ENCODE measurements around the gene SPATA2L. TPM values are rescaled to one million over a fixed set of nuclear protein-coding genes. Genes with fewer than 3 reads are reported as not detected.

The SPATA2L gene
- total RNA-seq, 1 donor: 14.8 TPM

- Histone ChIP-seq H3K4me1 (ENCODE audit: insufficient read depth, low read length) (peaks cover 11% of the 10 kb centered on the region), H3K9me3 (ENCODE audit: low read depth, low read length) (no peaks in the 10 kb centered on the region), H3K27ac (ENCODE audit: low read depth, low read length) (no peak overlapping the region), H3K4me3 (ENCODE audit: insufficient read depth, low read length) (no peak overlapping the region), H3K79me2 (ENCODE audit: insufficient read depth, low read length) (peaks cover 3% of the 10 kb centered on the region), H3K27me3 (ENCODE audit: insufficient read depth, low read length) (no peaks in the 10 kb centered on the region), H2AFZ (ENCODE audit: low read length) (no peak overlapping the region), H3K4me2 (ENCODE audit: insufficient read depth, low read length) (no peak overlapping the region), H4K20me1 (ENCODE audit: insufficient read depth, low read length) (peaks cover 18% of the 10 kb centered on the region), H3K36me3 (ENCODE audit: insufficient read depth, low read length) (peaks cover 13% of the 10 kb centered on the region)
- peak; percentile 78 for DNase-seq (ENCODE audit: insufficient read length, low spot score, missing footprints)
- TF ChIP-seq CTCF (IDR thresholded peaks at IDR 0.05; ENCODE audit: extremely low read depth, low read depth, low read length): no peak
Observed at GRCh38 chr16:89697616-89698331, 3.7 kb downstream of the SPATA2L start.

- Histone ChIP-seq H4K20me1 (ENCODE audit: insufficient read depth, low read length) (peaks cover 18% of the 10 kb centered on the region), H3K27me3 (ENCODE audit: insufficient read depth, low read length) (no peaks in the 10 kb centered on the region), H3K36me3 (ENCODE audit: insufficient read depth, low read length) (peaks cover 17% of the 10 kb centered on the region), H3K79me2 (ENCODE audit: insufficient read depth, low read length) (peaks cover 3% of the 10 kb centered on the region), H3K27ac (ENCODE audit: low read depth, low read length) (no peak overlapping the region), H3K9me3 (ENCODE audit: low read depth, low read length) (no peaks in the 10 kb centered on the region), H2AFZ (ENCODE audit: low read length) (no peak overlapping the region), H3K4me2 (ENCODE audit: insufficient read depth, low read length) (no peak overlapping the region), H3K4me3 (ENCODE audit: insufficient read depth, low read length) (no peak overlapping the region), H3K4me1 (ENCODE audit: insufficient read depth, low read length) (peaks cover 11% of the 10 kb centered on the region)
- peak; percentile 86 for DNase-seq (ENCODE audit: insufficient read length, low spot score, missing footprints)
- TF ChIP-seq CTCF (IDR thresholded peaks at IDR 0.05; ENCODE audit: extremely low read depth, low read depth, low read length): no peak
Observed at GRCh38 chr16:89697161-89697615, 4.3 kb downstream of the SPATA2L start.

DNA sequence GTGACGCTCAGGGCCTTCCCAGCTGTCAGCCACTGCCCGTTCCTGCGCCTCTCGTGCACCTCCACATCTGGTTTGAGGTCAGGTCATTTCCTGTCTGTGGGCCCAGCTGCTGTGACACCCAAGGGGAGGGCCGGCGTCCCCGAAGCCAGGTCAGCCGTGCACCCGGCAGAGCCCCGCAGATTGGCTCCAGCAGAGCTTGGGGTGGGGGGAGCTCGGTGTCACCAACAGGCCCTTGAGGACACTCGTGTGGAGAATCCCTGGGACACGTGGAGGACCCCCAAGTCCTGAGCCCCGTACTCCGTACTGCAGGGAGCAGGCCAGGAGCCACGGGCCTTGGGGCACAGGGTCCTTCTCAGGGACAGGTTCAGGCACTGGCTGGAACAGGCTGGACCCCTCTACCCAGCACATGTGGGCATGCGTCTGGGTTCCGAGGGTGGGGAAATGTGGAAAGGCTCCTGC, 4.8 kb downstream of the SPATA2L start:
- Histone ChIP-seq H3K4me3 (ENCODE audit: insufficient read depth, low read length) (no peak overlapping the region), H4K20me1 (ENCODE audit: insufficient read depth, low read length) (peaks cover 18% of the 10 kb centered on the region), H3K4me1 (ENCODE audit: insufficient read depth, low read length) (peaks cover 9% of the 10 kb centered on the region), H2AFZ (ENCODE audit: low read length) (no peak overlapping the region), H3K79me2 (ENCODE audit: insufficient read depth, low read length) (peaks cover 3% of the 10 kb centered on the region), H3K27ac (ENCODE audit: low read depth, low read length) (no peak overlapping the region), H3K27me3 (ENCODE audit: insufficient read depth, low read length) (no peaks in the 10 kb centered on the region), H3K4me2 (ENCODE audit: insufficient read depth, low read length) (no peak overlapping the region), H3K36me3 (ENCODE audit: insufficient read depth, low read length) (peaks cover 21% of the 10 kb centered on the region), H3K9me3 (ENCODE audit: low read depth, low read length) (no peaks in the 10 kb centered on the region)
- no peak for TF ChIP-seq CTCF (IDR thresholded peaks at IDR 0.05; ENCODE audit: extremely low read depth, low read depth, low read length)
- peak; percentile 80 for DNase-seq (ENCODE audit: insufficient read length, low spot score, missing footprints)

GRCh38 chr16:89695875-89696669, 5.4 kb downstream of the SPATA2L start:
- DNase-seq (ENCODE audit: insufficient read length, low spot score, missing footprints): peak; percentile 86
- H3K9me3 ChIP-seq (ENCODE audit: low read depth, low read length): no peaks in the 10 kb centered on the region
- peaks cover 18% of the 10 kb centered on the region for H4K20me1 ChIP-seq (ENCODE audit: insufficient read depth, low read length)
- H3K4me2 ChIP-seq (ENCODE audit: insufficient read depth, low read length): no peak overlapping the region
- peaks cover 27% of the 10 kb centered on the region for H3K36me3 ChIP-seq (ENCODE audit: insufficient read depth, low read length)
- no peak overlapping the region for H2AFZ ChIP-seq (ENCODE audit: low read length)
- H3K27ac ChIP-seq (ENCODE audit: low read depth, low read length): no peak overlapping the region
- peaks cover 9% of the 10 kb centered on the region for H3K4me1 ChIP-seq (ENCODE audit: insufficient read depth, low read length)
- no peak for TF ChIP-seq CTCF (IDR thresholded peaks at IDR 0.05; ENCODE audit: extremely low read depth, low read depth, low read length)
- H3K79me2 ChIP-seq (ENCODE audit: insufficient read depth, low read length): peaks cover 3% of the 10 kb centered on the region
- no peak overlapping the region for H3K4me3 ChIP-seq (ENCODE audit: insufficient read depth, low read length)
- H3K27me3 ChIP-seq (ENCODE audit: insufficient read depth, low read length): no peaks in the 10 kb centered on the region
